ENCODE measurements around the gene ADAMTS16.

The ADAMTS16 gene

DNA sequence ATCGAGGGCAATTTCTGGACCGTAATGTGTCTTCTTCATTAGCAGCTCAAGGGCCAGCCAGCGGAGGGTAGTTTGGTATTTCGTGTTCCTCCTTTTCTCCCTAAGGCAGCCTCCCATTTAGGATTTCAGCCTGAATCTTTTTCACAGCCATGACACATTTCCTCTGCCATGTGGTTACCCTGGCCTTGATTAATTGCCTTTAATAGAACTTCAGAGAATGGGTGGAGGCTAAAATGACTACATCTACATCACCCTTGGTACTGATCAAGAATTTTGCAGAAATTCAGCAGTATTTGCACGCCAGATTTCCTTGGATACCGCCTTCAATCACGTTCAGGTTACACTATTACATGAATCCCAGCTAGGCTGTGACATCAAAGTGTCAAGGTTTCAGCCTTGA lies 58.0 kb downstream of the ADAMTS16 start:
- Histone ChIP-seq H3K9ac (ENCODE audit: low read length) (no peak overlapping the region), H4K91ac (ENCODE audit: low read length) (no peak overlapping the region), H2AK5ac (ENCODE audit: low read length, severe bottlenecking) (no peak overlapping the region), H3K23ac (ENCODE audit: low read length in 2 of 2) (no peak overlapping the region), H3K18ac (ENCODE audit: low read depth in 1 of 2, low read length in 2 of 2) (no peak overlapping the region), H3K4ac (ENCODE audit: low read depth in 1 of 2, low read length in 2 of 2) (no peak overlapping the region), H3K14ac (ENCODE audit: low read length in 2 of 2) (no peak overlapping the region), H3K27ac (ENCODE audit: low read length, poor library complexity, severe bottlenecking) (no peak overlapping the region), H2BK120ac (ENCODE audit: low read depth, low read length) (no peak overlapping the region), H3K4me2 (ENCODE audit: low read length, poor library complexity, severe bottlenecking) (no peak overlapping the region), H3K4me1 (ENCODE audit: control insufficient read depth, insufficient read depth, low read depth, low read length) (peaks cover 2% of the 10 kb centered on the region), H3K4me3 (ENCODE audit: insufficient read depth in 1 of 2, low read depth in 1 of 2, low read length in 2 of 2) (no peak overlapping the region), H3K27me3 (ENCODE audit: control insufficient read depth in 1 of 2, insufficient read depth in 1 of 2, low read length in 2 of 2) (no peaks in the 10 kb centered on the region), H3K9me3 (ENCODE audit: control insufficient read depth, low read length) (peaks cover 8% of the 10 kb centered on the region), H3K36me3 (ENCODE audit: control insufficient read depth in 1 of 2, insufficient read depth in 2 of 2, low read depth in 1 of 2, low read length in 2 of 2) (no peaks in the 10 kb centered on the region), H2BK5ac (ENCODE audit: low read depth, low read length, poor library complexity, severe bottlenecking) (no peak overlapping the region), H2BK12ac (ENCODE audit: low read length in 2 of 2) (no peak overlapping the region), H2AFZ (ENCODE audit: low read depth, low read length) (no peak overlapping the region), H4K8ac (ENCODE audit: low read length) (no peak overlapping the region), H3K79me1 (replicated peaks; ENCODE audit: low read length, poor library complexity, severe bottlenecking) (no peaks in the 10 kb centered on the region), H2BK15ac (ENCODE audit: low read depth, poor library complexity, severe bottlenecking) (no peak overlapping the region)
- WGBS: 85% methylated on average over 6 of the region's 7 CpGs
- no peak for DNase-seq

- no peak overlapping the region for H4K8ac ChIP-seq (ENCODE audit: low read length)
- no peak overlapping the region for H2BK5ac ChIP-seq (ENCODE audit: low read depth, low read length, poor library complexity, severe bottlenecking)
- no peak overlapping the region for H3K9ac ChIP-seq (ENCODE audit: low read length)
- H3K9me3 ChIP-seq (ENCODE audit: control insufficient read depth, low read length): peaks cover 8% of the 10 kb centered on the region
- no peaks in the 10 kb centered on the region for H3K79me1 ChIP-seq (replicated peaks; ENCODE audit: low read length, poor library complexity, severe bottlenecking)
- no peak overlapping the region for H3K18ac ChIP-seq (ENCODE audit: low read depth in 1 of 2, low read length in 2 of 2)
- H3K4me3 ChIP-seq (ENCODE audit: insufficient read depth in 1 of 2, low read depth in 1 of 2, low read length in 2 of 2): no peak overlapping the region
- no peak overlapping the region for H3K23ac ChIP-seq (ENCODE audit: low read length in 2 of 2)
- H3K27me3 ChIP-seq (ENCODE audit: control insufficient read depth in 1 of 2, insufficient read depth in 1 of 2, low read length in 2 of 2): no peaks in the 10 kb centered on the region
- no peak overlapping the region for H2BK120ac ChIP-seq (ENCODE audit: low read depth, low read length)
- peaks cover 2% of the 10 kb centered on the region for H3K4me1 ChIP-seq (ENCODE audit: control insufficient read depth, insufficient read depth, low read depth, low read length)
- H2BK15ac ChIP-seq (ENCODE audit: low read depth, poor library complexity, severe bottlenecking): no peak overlapping the region
- H3K14ac ChIP-seq (ENCODE audit: low read length in 2 of 2): no peak overlapping the region
- no peak overlapping the region for H2AK5ac ChIP-seq (ENCODE audit: low read length, severe bottlenecking)
- no peak overlapping the region for H2BK12ac ChIP-seq (ENCODE audit: low read length in 2 of 2)
- H3K4me2 ChIP-seq (ENCODE audit: low read length, poor library complexity, severe bottlenecking): no peak overlapping the region
- no CpG with 5 or more reads among the region's 1 CpG for WGBS
- H3K36me3 ChIP-seq (ENCODE audit: control insufficient read depth in 1 of 2, insufficient read depth in 2 of 2, low read depth in 1 of 2, low read length in 2 of 2): no peaks in the 10 kb centered on the region
- no peak overlapping the region for H4K91ac ChIP-seq (ENCODE audit: low read length)
- no peak overlapping the region for H3K27ac ChIP-seq (ENCODE audit: low read length, poor library complexity, severe bottlenecking)
- no peak for DNase-seq
- no peak overlapping the region for H3K4ac ChIP-seq (ENCODE audit: low read depth in 1 of 2, low read length in 2 of 2)
- H2AFZ ChIP-seq (ENCODE audit: low read depth, low read length): no peak overlapping the region
These were observed 58.7 kb downstream of the ADAMTS16 start for GRCh38 chr5:5198815-5199214.

GRCh38 chr5:5199495-5199894 lies 59.4 kb downstream of the ADAMTS16 start:
- peaks cover 8% of the 10 kb centered on the region for H3K9me3 ChIP-seq (ENCODE audit: control insufficient read depth, low read length)
- H3K4ac ChIP-seq (ENCODE audit: low read depth in 1 of 2, low read length in 2 of 2): no peak overlapping the region
- H3K79me1 ChIP-seq (replicated peaks; ENCODE audit: low read length, poor library complexity, severe bottlenecking): no peaks in the 10 kb centered on the region
- no peak overlapping the region for H3K14ac ChIP-seq (ENCODE audit: low read length in 2 of 2)
- no peak overlapping the region for H4K8ac ChIP-seq (ENCODE audit: low read length)
- no peak overlapping the region for H2AFZ ChIP-seq (ENCODE audit: low read depth, low read length)
- no peaks in the 10 kb centered on the region for H3K27me3 ChIP-seq (ENCODE audit: control insufficient read depth in 1 of 2, insufficient read depth in 1 of 2, low read length in 2 of 2)
- 54% methylated on average over 4 of the region's 6 CpGs for WGBS
- H3K9ac ChIP-seq (ENCODE audit: low read length): no peak overlapping the region
- H3K27ac ChIP-seq (ENCODE audit: low read length, poor library complexity, severe bottlenecking): no peak overlapping the region
- no peak overlapping the region for H3K18ac ChIP-seq (ENCODE audit: low read depth in 1 of 2, low read length in 2 of 2)
- no peak overlapping the region for H2AK5ac ChIP-seq (ENCODE audit: low read length, severe bottlenecking)
- no peak overlapping the region for H2BK120ac ChIP-seq (ENCODE audit: low read depth, low read length)
- H2BK5ac ChIP-seq (ENCODE audit: low read depth, low read length, poor library complexity, severe bottlenecking): no peak overlapping the region
- H2BK12ac ChIP-seq (ENCODE audit: low read length in 2 of 2): no peak overlapping the region
- no peak overlapping the region for H3K4me3 ChIP-seq (ENCODE audit: insufficient read depth in 1 of 2, low read depth in 1 of 2, low read length in 2 of 2)
- H2BK15ac ChIP-seq (ENCODE audit: low read depth, poor library complexity, severe bottlenecking): no peak overlapping the region
- no peak overlapping the region for H4K91ac ChIP-seq (ENCODE audit: low read length)
- H3K36me3 ChIP-seq (ENCODE audit: control insufficient read depth in 1 of 2, insufficient read depth in 2 of 2, low read depth in 1 of 2, low read length in 2 of 2): no peaks in the 10 kb centered on the region
- no peak for DNase-seq
- H3K23ac ChIP-seq (ENCODE audit: low read length in 2 of 2): no peak overlapping the region
- H3K4me2 ChIP-seq (ENCODE audit: low read length, poor library complexity, severe bottlenecking): no peak overlapping the region
- H3K4me1 ChIP-seq (ENCODE audit: control insufficient read depth, insufficient read depth, low read depth, low read length): peaks cover 2% of the 10 kb centered on the region

DNA sequence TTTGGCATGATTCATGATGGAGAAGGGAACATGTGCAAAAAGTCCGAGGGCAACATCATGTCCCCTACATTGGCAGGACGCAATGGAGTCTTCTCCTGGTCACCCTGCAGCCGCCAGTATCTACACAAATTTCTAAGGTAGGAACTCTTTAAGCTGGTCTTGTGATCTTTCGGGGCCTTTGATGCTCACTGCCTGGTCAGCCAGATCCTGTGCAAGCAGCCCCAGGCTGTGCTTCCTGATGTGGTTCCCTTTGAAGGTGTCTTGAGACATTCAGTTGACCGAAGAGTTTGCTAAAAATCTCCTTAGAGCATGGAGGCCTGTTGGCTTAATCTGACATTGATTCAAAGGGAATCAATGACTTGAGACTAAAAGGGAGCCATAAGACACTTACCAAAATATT lies 60.0 kb downstream of the ADAMTS16 start:
- no peak overlapping the region for H3K23ac ChIP-seq (ENCODE audit: low read length in 2 of 2)

More for the DNA sequence above, 60.0 kb downstream of the ADAMTS16 start:
- H2BK120ac ChIP-seq (ENCODE audit: low read depth, low read length): no peak overlapping the region
- H3K18ac ChIP-seq (ENCODE audit: low read depth in 1 of 2, low read length in 2 of 2): no peak overlapping the region
- H3K36me3 ChIP-seq (ENCODE audit: control insufficient read depth in 1 of 2, insufficient read depth in 2 of 2, low read depth in 1 of 2, low read length in 2 of 2): no peaks in the 10 kb centered on the region
- no peak overlapping the region for H3K4me3 ChIP-seq (ENCODE audit: insufficient read depth in 1 of 2, low read depth in 1 of 2, low read length in 2 of 2)
- no peak overlapping the region for H3K27ac ChIP-seq (ENCODE audit: low read length, poor library complexity, severe bottlenecking)
- DNase-seq: no peak
- no peaks in the 10 kb centered on the region for H3K79me1 ChIP-seq (replicated peaks; ENCODE audit: low read length, poor library complexity, severe bottlenecking)
- H2BK12ac ChIP-seq (ENCODE audit: low read length in 2 of 2): no peak overlapping the region
- 85% methylated on average over 4 of the region's 5 CpGs for WGBS
- no peak overlapping the region for H4K91ac ChIP-seq (ENCODE audit: low read length)
- no peak overlapping the region for H2AK5ac ChIP-seq (ENCODE audit: low read length, severe bottlenecking)
- H2AFZ ChIP-seq (ENCODE audit: low read depth, low read length): no peak overlapping the region
- no peaks in the 10 kb centered on the region for H3K27me3 ChIP-seq (ENCODE audit: control insufficient read depth in 1 of 2, insufficient read depth in 1 of 2, low read length in 2 of 2)
- H3K4me2 ChIP-seq (ENCODE audit: low read length, poor library complexity, severe bottlenecking): no peak overlapping the region
- no peak overlapping the region for H3K4ac ChIP-seq (ENCODE audit: low read depth in 1 of 2, low read length in 2 of 2)
- no peak overlapping the region for H4K8ac ChIP-seq (ENCODE audit: low read length)
- H2BK5ac ChIP-seq (ENCODE audit: low read depth, low read length, poor library complexity, severe bottlenecking): no peak overlapping the region
- no peak overlapping the region for H2BK15ac ChIP-seq (ENCODE audit: low read depth, poor library complexity, severe bottlenecking)
- H3K9me3 ChIP-seq (ENCODE audit: control insufficient read depth, low read length): peaks cover 8% of the 10 kb centered on the region
- no peak overlapping the region for H3K14ac ChIP-seq (ENCODE audit: low read length in 2 of 2)
- no peak overlapping the region for H3K9ac ChIP-seq (ENCODE audit: low read length)
- H3K4me1 ChIP-seq (ENCODE audit: control insufficient read depth, insufficient read depth, low read depth, low read length): peaks cover 2% of the 10 kb centered on the region

All from mesenchymal stem cell (in vitro differentiated cells and primary cell).